Natural killer cell (primary cell): ENCODE measurements around the gene PDE11A. TPM values are rescaled to one million over a fixed set of nuclear protein-coding genes. Genes with fewer than 3 reads are reported as not detected.

Experiments used
- ATAC-seq, 3 donors: fragments of 150-1000 bp in 2 of 3; fragments of 200-7000 bp in 1 of 3; cut with Tn5 transposase; 1 replicate in 1 of 3; 2 replicates in 2 of 3; pipeline ENCODE4 v1.10.0; 2021; ENCODE audit warnings: mild to moderate bottlenecking in 2 of 3, moderate library complexity in 2 of 3
- DNase-seq, 2 donors: peaks; one replicate each; pipeline versions ENCODE4 v3.0.0 to v3.0.0-alpha.2; 2013 to 2021; ENCODE audit warnings: mixed read lengths in 1 of 2
- H3K27ac ChIP-seq: one replicate; pipeline ENCODE4 v1.5.1; 2013; ENCODE audit warnings: mild to moderate bottlenecking, low read length
- H3K27me3 ChIP-seq: one replicate; pipeline ENCODE4 v1.6.1; 2013; ENCODE audit warnings: low read length; ENCODE audit not compliant: control insufficient read depth, insufficient read depth
- H3K36me3 ChIP-seq: one replicate; pipeline ENCODE4 v1.6.1; 2013; ENCODE audit warnings: low read length; ENCODE audit not compliant: control insufficient read depth, insufficient read depth
- H3K4me1 ChIP-seq: one replicate; pipeline ENCODE4 v1.6.1; 2013; ENCODE audit warnings: low read length; ENCODE audit not compliant: control insufficient read depth, insufficient read depth
- H3K4me3 ChIP-seq: one replicate; pipeline ENCODE4 v1.5.1; 2013; ENCODE audit warnings: low read length
- H3K9me3 ChIP-seq: one replicate; pipeline ENCODE4 v1.6.1; 2013; ENCODE audit warnings: low read length; ENCODE audit not compliant: control insufficient read depth, insufficient read depth
- H3K27ac Mint-ChIP-seq, 2 donors: one replicate each; pipeline ENCODE4 v1.8.0; 2022; ENCODE audit warnings: mild to moderate bottlenecking in 2 of 2, mixed read lengths in 2 of 2, moderate library complexity in 1 of 2
- H3K27me3 Mint-ChIP-seq, 2 donors: one replicate each; pipeline ENCODE4 v1.8.0; 2022; ENCODE audit warnings: low read depth in 2 of 2, mixed read lengths in 2 of 2
- H3K36me3 Mint-ChIP-seq: one replicate; pipeline ENCODE4 v1.8.0; 2022; ENCODE audit warnings: mixed read lengths
- H3K4me1 Mint-ChIP-seq, 2 donors: one replicate each; pipeline ENCODE4 v1.8.0; 2022; ENCODE audit warnings: mixed read lengths in 2 of 2
- H3K4me3 Mint-ChIP-seq: one replicate; pipeline ENCODE4 v1.8.0; 2022; ENCODE audit warnings: mild to moderate bottlenecking, moderate library complexity, mixed read lengths
- H3K9me3 Mint-ChIP-seq, 2 donors: one replicate each; pipeline ENCODE4 v1.8.0; 2022; ENCODE audit warnings: mixed read lengths in 2 of 2
- WGBS: methylation state at CpG from one replicate; pipeline ENCODE4 v1.1.7; 2013; ENCODE audit warnings: missing lambda C conversion rate; ENCODE audit not compliant: insufficient coverage; 5-methylcytosine and 5-hydroxymethylcytosine counted together
- intact Hi-C: fragments of 100-400 bp; cut with micrococcal nuclease; formaldehyde crosslinking; loops from one replicate; pipeline ENCODE4 v1.14.2; 2022
- total RNA-seq, 4 donors: library from RNA; stranded (reverse); fragments of 120-200 nt in 1 of 4; gene quantifications; one replicate each; pipeline versions ENCODE4 v1.2.3 to v1.2.4, GENCODE V29; 2013 to 2022
- TF ChIP-seq, protein P1 (sequence below): fragments of 200-600 bp; IDR thresholded peaks from one replicate; pipeline ENCODE4 v1.8.0; 2022; ENCODE audit warnings: antibody characterized with exemption

Gene PDE11A
- total RNA-seq, 3 donors from 2014 or later (not counting 1 experiment from before 2014, with no cell fraction given), result not detected

DNA sequence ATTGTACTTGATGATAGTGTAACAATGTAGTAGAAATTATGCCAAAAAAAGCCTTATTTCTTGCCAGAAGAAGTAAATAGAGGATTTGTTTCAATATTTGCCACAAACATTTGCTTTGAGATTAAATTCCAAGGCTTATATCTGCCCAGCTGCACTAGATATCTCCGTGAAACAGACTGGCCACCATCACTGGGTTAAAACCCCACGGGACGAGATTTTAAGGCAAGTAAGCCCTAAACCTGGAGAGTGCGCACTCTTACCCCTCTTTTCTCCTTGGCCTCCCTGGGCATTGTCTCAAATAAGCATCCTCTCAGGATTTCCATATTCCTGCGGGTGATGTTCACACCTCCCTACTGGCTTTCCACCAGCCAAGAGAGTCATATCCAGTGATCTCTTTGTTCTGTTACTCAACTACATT is 345.6 kb downstream of the PDE11A start:
- no peaks in the 10 kb centered on the region for H3K9me3 ChIP-seq
- Mint-ChIP-seq H3K27ac (no peak overlapping the region), H3K27me3 (peaks cover 29 to 60% of the 10 kb centered on the region in 2 donors), H3K9me3 (no peaks in the 10 kb centered on the region), H3K4me3 (no peak overlapping the region), H3K4me1 (no peaks in the 10 kb centered on the region), H3K36me3 (no peaks in the 10 kb centered on the region)
- intact Hi-C loops, result no loop called here
- H3K27me3 ChIP-seq, result peaks cover 4% of the 10 kb centered on the region
- H3K27ac ChIP-seq, result no peak overlapping the region
- H3K4me1 ChIP-seq, result no peaks in the 10 kb centered on the region
- ATAC-seq (no peak), DNase-seq (no peak)
- H3K4me3 ChIP-seq, result no peak overlapping the region
- WGBS, result 93% methylated on average over 5 of the region's 5 CpGs
- no peaks in the 10 kb centered on the region for H3K36me3 ChIP-seq
- TF ChIP-seq, protein P1, sequence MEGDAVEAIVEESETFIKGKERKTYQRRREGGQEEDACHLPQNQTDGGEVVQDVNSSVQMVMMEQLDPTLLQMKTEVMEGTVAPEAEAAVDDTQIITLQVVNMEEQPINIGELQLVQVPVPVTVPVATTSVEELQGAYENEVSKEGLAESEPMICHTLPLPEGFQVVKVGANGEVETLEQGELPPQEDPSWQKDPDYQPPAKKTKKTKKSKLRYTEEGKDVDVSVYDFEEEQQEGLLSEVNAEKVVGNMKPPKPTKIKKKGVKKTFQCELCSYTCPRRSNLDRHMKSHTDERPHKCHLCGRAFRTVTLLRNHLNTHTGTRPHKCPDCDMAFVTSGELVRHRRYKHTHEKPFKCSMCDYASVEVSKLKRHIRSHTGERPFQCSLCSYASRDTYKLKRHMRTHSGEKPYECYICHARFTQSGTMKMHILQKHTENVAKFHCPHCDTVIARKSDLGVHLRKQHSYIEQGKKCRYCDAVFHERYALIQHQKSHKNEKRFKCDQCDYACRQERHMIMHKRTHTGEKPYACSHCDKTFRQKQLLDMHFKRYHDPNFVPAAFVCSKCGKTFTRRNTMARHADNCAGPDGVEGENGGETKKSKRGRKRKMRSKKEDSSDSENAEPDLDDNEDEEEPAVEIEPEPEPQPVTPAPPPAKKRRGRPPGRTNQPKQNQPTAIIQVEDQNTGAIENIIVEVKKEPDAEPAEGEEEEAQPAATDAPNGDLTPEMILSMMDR, result no peak

GRCh38 chr2:177724398-177725287 is 347.9 kb downstream of the PDE11A start:
- Mint-ChIP-seq H3K36me3 (no peaks in the 10 kb centered on the region), H3K9me3 (no peaks in the 10 kb centered on the region), H3K27me3 (peaks cover 22 to 41% of the 10 kb centered on the region in 2 donors), H3K27ac (no peak overlapping the region), H3K4me1 (no peaks in the 10 kb centered on the region), H3K4me3 (no peak overlapping the region)
- DNase-seq, result peak in 1 of 2 donors; percentile 63
- peak; percentile 34 to 63 (median 54) for ATAC-seq
- intact Hi-C loops, result loop anchor here (1.0 to 2.0 kb wide), 2 partner anchors 389 to 560 kb away; no protein-coding TSS in a partner anchor
- TF ChIP-seq, protein P1, result peak; percentile 62
- Histone ChIP-seq H3K27ac (no peak overlapping the region), H3K9me3 (no peaks in the 10 kb centered on the region), H3K27me3 (peaks cover 4% of the 10 kb centered on the region), H3K4me3 (no peak overlapping the region), H3K36me3 (no peaks in the 10 kb centered on the region), H3K4me1 (no peaks in the 10 kb centered on the region)
- 92% methylated on average over 6 of the region's 10 CpGs for WGBS

GRCh38 chr2:177723235-177723634 is 349.3 kb downstream of the PDE11A start:
- peaks cover 13 to 27% of the 10 kb centered on the region in 2 donors for H3K27me3 Mint-ChIP-seq
- H3K9me3 Mint-ChIP-seq, result no peaks in the 10 kb centered on the region
- no peak overlapping the region for H3K4me3 ChIP-seq
- H3K27ac Mint-ChIP-seq, result no peak overlapping the region
- H3K9me3 ChIP-seq, result no peaks in the 10 kb centered on the region
- H3K4me1 Mint-ChIP-seq, result no peaks in the 10 kb centered on the region
- no peaks in the 10 kb centered on the region for H3K4me1 ChIP-seq
- TF ChIP-seq, protein P1, result no peak
- DNase-seq (no peak), ATAC-seq (no peak)
- H3K4me3 Mint-ChIP-seq, result no peak overlapping the region
- H3K36me3 Mint-ChIP-seq, result no peaks in the 10 kb centered on the region
- no CpG with 5 or more reads among the region's 3 CpGs for WGBS
- no peaks in the 10 kb centered on the region for H3K36me3 ChIP-seq
- H3K27ac ChIP-seq, result no peak overlapping the region
- intact Hi-C loops, result no loop called here
- H3K27me3 ChIP-seq, result peaks cover 4% of the 10 kb centered on the region
